HepG2 (cell line): ENCODE results near the gene MRPL30. TPM values are rescaled to one million over a fixed set of nuclear protein-coding genes. Genes with fewer than 3 reads are reported as not detected.
A peak's percentile ranks its signal among the peaks of the same experiment; 100 is the strongest.

ENCODE experiments used
- BHLHE40 ChIP-seq: IDR thresholded peaks from 2 replicates; pipeline ENCODE4 v1.6.1; 2011; ENCODE audit warnings: low read length, improper control_type of control experiment
- E2F2 ChIP-seq: sonication (generic); formaldehyde crosslinking; IDR thresholded peaks from 2 replicates; pipeline ENCODE4 v1.4.0; 2020; ENCODE audit warnings: missing genetic modification reagents, borderline replicate concordance
- FOXP1 ChIP-seq, 2 experiments: fragments of 450-650 bp in 1 of 2; IDR thresholded peaks; 2 replicates each; pipeline ENCODE4 v1.6.1; 2017 to 2018; ENCODE audit warnings: antibody characterized with exemption in 1 of 2
- HNF4G ChIP-seq, 2 experiments: sonication (generic) in 1 of 2; formaldehyde crosslinking in 1 of 2; IDR thresholded peaks; 2 replicates each; pipeline versions ENCODE4 v1.4.0 to v1.6.1; 2011 to 2020; ENCODE audit warnings: borderline replicate concordance in 2 of 2, low read depth in 2 of 2, mild to moderate bottlenecking in 2 of 2, low read length in 1 of 2, missing genetic modification reagents in 1 of 2, moderate library complexity in 1 of 2
- IKZF5 ChIP-seq: IDR thresholded peaks from 2 replicates; pipeline ENCODE4 v1.6.1; 2018; ENCODE audit warnings: missing genetic modification reagents, mild to moderate bottlenecking, missing compliant biosample characterization
- KDM1A ChIP-seq: IDR thresholded peaks from 2 replicates; pipeline ENCODE4 v1.6.1; 2016; ENCODE audit warnings: missing compliant biosample characterization
- MBD4 ChIP-seq: IDR thresholded peaks from 2 replicates; pipeline ENCODE4 v1.6.1; 2012; ENCODE audit warnings: low read length, inconsistent platforms, borderline replicate concordance
- MYNN ChIP-seq: sonication (generic); formaldehyde crosslinking; IDR thresholded peaks from 2 replicates; pipeline ENCODE4 v1.4.0; 2020; ENCODE audit warnings: mild to moderate bottlenecking, low read depth, missing genetic modification reagents
- NFYB ChIP-seq: sonication (generic); formaldehyde crosslinking; IDR thresholded peaks from 2 replicates; pipeline ENCODE4 v1.4.0; 2020; ENCODE audit warnings: missing genetic modification reagents
- POLR2G ChIP-seq: fragments of 200-400 bp; formaldehyde crosslinking; IDR thresholded peaks from 2 replicates; pipeline ENCODE4 v1.6.1; 2018; ENCODE audit warnings: mild to moderate bottlenecking, low read depth, low read length, moderate library complexity
- SETDB1 ChIP-seq: sonication (generic); formaldehyde crosslinking; IDR thresholded peaks from 2 replicates; pipeline ENCODE4 v1.5.1; 2020; ENCODE audit warnings: missing genetic modification reagents, mild to moderate bottlenecking, borderline replicate concordance
- SIN3B ChIP-seq: fragments of 150-350 bp; IDR thresholded peaks from 2 replicates; pipeline ENCODE4 v1.6.1; 2014; ENCODE audit warnings: low read length
- SRF ChIP-seq: IDR thresholded peaks from 2 replicates; pipeline ENCODE4 v1.6.1; 2011; ENCODE audit warnings: mild to moderate bottlenecking, low read depth, low read length, moderate library complexity
- TGIF2 ChIP-seq: IDR thresholded peaks from 2 replicates; pipeline ENCODE4 v1.6.1; 2016; ENCODE audit warnings: control low read depth, missing compliant biosample characterization
- ZC3H4 ChIP-seq: sonication (generic); formaldehyde crosslinking; IDR thresholded peaks from 2 replicates; pipeline ENCODE4 v1.4.0; 2020; ENCODE audit warnings: missing genetic modification reagents, borderline replicate concordance
- ZFP90 ChIP-seq: sonication (generic); formaldehyde crosslinking; IDR thresholded peaks from 2 replicates; pipeline ENCODE4 v1.8.0; 2022; ENCODE audit warnings: missing genetic modification reagents, mild to moderate bottlenecking, inconsistent platforms, borderline replicate concordance
- ZNF350 ChIP-seq: sonication (generic); formaldehyde crosslinking; IDR thresholded peaks from 2 replicates; pipeline ENCODE4 v1.4.0; 2020; ENCODE audit warnings: mild to moderate bottlenecking, low read depth, missing genetic modification reagents, borderline replicate concordance
- ZNF703 ChIP-seq: sonication (generic); formaldehyde crosslinking; IDR thresholded peaks from 2 replicates; pipeline ENCODE4 v1.5.1; 2020; ENCODE audit warnings: missing genetic modification reagents, mild to moderate bottlenecking, moderate library complexity, borderline replicate concordance
- ZNF709 ChIP-seq: sonication (generic); formaldehyde crosslinking; IDR thresholded peaks from 2 replicates; pipeline ENCODE4 v1.5.0; 2020; ENCODE audit warnings: mild to moderate bottlenecking, missing genetic modification reagents
- ZNF768 ChIP-seq: sonication (generic); formaldehyde crosslinking; IDR thresholded peaks from 2 replicates; pipeline ENCODE4 v1.4.0; 2020; ENCODE audit warnings: missing genetic modification reagents
- ZSCAN31 ChIP-seq: sonication (generic); formaldehyde crosslinking; IDR thresholded peaks from 2 replicates; pipeline ENCODE4 v1.5.0; 2020; ENCODE audit warnings: low read depth, mild to moderate bottlenecking, missing genetic modification reagents
- polyA plus RNA-seq, 8 experiments: library from polyadenylated mRNA; depleted of rRNA in 3 of 8; stranded (reverse) in 7 of 8; unstranded in 1 of 8; fragments of >200 nt; fragmentation: Illumina TruSeq in 4 of 8; extraction: Trizol in 4 of 8; gene quantifications; 2 replicates each; pipeline versions ENCODE4 v1.2.1 to v1.2.3, GENCODE V29; 2011 to 2016; ENCODE audit warnings: low read depth in 4 of 8, missing spikeins in 1 of 8, mixed read lengths in 1 of 8; ENCODE audit not compliant: insufficient read depth in 1 of 8
- total RNA-seq, 5 experiments: library from RNA; depleted of rRNA; stranded (reverse); fragments of >200 nt; fragmentation: Illumina TruSeq; extraction: Trizol; gene quantifications; 2 replicates each; pipeline ENCODE4 v1.2.3, GENCODE V29; 2016; ENCODE audit warnings: low read depth in 1 of 5
- TF ChIP-seq, protein P1 (sequence below): sonication (generic); formaldehyde crosslinking; IDR thresholded peaks from 2 replicates; pipeline ENCODE4 v1.4.0; 2020; ENCODE audit warnings: missing genetic modification reagents, borderline replicate concordance
- TF ChIP-seq, protein P2 (sequence below): sonication (generic); formaldehyde crosslinking; IDR thresholded peaks from 2 replicates; pipeline ENCODE4 v1.4.0; 2020; ENCODE audit warnings: mild to moderate bottlenecking, missing genetic modification reagents
- TF ChIP-seq, protein P3 (sequence below): IDR thresholded peaks from 2 replicates; pipeline ENCODE4 v1.6.1; 2018; ENCODE audit warnings: missing genetic modification reagents

The MRPL30 gene
- total and polyA plus RNA-seq, 2 of the 13 experiments (the other 11 are each of a cell fraction or from before 2014, with no cell fraction given) = 30.2 to 75.3 TPM

GRCh38 chr2:99183025-99183424 lies 2.0 kb downstream of the MRPL30 start (continued):
- TF ChIP-seq ZSCAN31 (CRISPR knock-in tag) = peak; percentile 69; the same call in 1 of the 2 replicates
- TF ChIP-seq ZNF350 (CRISPR knock-in tag) = 0 out of 2 replicates have a peak, but pooled peaks have one; percentile 27
- no peak for TF ChIP-seq BHLHE40
- TF ChIP-seq FOXP1 (IDR thresholded peaks at IDR 0.05) = no peak
- TF ChIP-seq FOXP1 (CRISPR knock-in tag; IDR thresholded peaks at IDR 0.05) = no peak
- TF ChIP-seq IKZF5 = no peak
- TF ChIP-seq KDM1A (CRISPR knock-in tag) = no peak
- 0 out of 2 replicates have a peak, but pooled peaks have one; percentile 30 for TF ChIP-seq ZFP90 (CRISPR knock-in tag)
- no peak for TF ChIP-seq MYNN
- TF ChIP-seq NFYB (CRISPR knock-in tag) = no peak
- TF ChIP-seq, protein P1, sequence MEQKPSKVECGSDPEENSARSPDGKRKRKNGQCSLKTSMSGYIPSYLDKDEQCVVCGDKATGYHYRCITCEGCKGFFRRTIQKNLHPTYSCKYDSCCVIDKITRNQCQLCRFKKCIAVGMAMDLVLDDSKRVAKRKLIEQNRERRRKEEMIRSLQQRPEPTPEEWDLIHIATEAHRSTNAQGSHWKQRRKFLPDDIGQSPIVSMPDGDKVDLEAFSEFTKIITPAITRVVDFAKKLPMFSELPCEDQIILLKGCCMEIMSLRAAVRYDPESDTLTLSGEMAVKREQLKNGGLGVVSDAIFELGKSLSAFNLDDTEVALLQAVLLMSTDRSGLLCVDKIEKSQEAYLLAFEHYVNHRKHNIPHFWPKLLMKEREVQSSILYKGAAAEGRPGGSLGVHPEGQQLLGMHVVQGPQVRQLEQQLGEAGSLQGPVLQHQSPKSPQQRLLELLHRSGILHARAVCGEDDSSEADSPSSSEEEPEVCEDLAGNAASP (CRISPR knock-in tag) = peak; percentile 25; the same call in 1 of the 2 replicates
- no peak for TF ChIP-seq ZNF768 (CRISPR knock-in tag)
- TF ChIP-seq HNF4G (IDR thresholded peaks at IDR 0.05; ENCODE audit: borderline replicate concordance, low read depth, low read length) = no peak
- no peak for TF ChIP-seq HNF4G (CRISPR knock-in tag; IDR thresholded peaks at IDR 0.05; ENCODE audit: borderline replicate concordance, low read depth)
- TF ChIP-seq SRF = no peak
- no peak for TF ChIP-seq E2F2 (CRISPR knock-in tag)
- TF ChIP-seq, protein P2, sequence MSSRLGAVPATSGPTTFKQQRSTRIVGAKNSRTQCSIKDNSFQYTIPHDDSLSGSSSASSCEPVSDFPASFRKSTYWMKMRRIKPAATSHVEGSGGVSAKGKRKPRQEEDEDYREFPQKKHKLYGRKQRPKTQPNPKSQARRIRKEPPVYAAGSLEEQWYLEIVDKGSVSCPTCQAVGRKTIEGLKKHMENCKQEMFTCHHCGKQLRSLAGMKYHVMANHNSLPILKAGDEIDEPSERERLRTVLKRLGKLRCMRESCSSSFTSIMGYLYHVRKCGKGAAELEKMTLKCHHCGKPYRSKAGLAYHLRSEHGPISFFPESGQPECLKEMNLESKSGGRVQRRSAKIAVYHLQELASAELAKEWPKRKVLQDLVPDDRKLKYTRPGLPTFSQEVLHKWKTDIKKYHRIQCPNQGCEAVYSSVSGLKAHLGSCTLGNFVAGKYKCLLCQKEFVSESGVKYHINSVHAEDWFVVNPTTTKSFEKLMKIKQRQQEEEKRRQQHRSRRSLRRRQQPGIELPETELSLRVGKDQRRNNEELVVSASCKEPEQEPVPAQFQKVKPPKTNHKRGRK = no peak
- TF ChIP-seq TGIF2 = peak; percentile 68; the same call in 1 of the 2 replicates
- no peak for TF ChIP-seq ZC3H4 (CRISPR knock-in tag)
- TF ChIP-seq SETDB1 (CRISPR knock-in tag) = no peak
- TF ChIP-seq, protein P3, sequence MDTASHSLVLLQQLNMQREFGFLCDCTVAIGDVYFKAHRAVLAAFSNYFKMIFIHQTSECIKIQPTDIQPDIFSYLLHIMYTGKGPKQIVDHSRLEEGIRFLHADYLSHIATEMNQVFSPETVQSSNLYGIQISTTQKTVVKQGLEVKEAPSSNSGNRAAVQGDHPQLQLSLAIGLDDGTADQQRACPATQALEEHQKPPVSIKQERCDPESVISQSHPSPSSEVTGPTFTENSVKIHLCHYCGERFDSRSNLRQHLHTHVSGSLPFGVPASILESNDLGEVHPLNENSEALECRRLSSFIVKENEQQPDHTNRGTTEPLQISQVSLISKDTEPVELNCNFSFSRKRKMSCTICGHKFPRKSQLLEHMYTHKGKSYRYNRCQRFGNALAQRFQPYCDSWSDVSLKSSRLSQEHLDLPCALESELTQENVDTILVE (CRISPR knock-in tag) = no peak
- TF ChIP-seq ZNF703 (CRISPR knock-in tag) = no peak
- TF ChIP-seq POLR2G = no peak
- TF ChIP-seq MBD4 = no peak
- TF ChIP-seq SIN3B = no peak
- 0 out of 2 replicates have a peak, but pooled peaks have one; percentile 55 for TF ChIP-seq ZNF709 (CRISPR knock-in tag)
